Jurkat, Clone E6-1 (cell line): ENCODE results near the gene PNKD.

ENCODE experiments used
- DNase-seq: peaks from one replicate; pipeline ENCODE4 v3.0.0-alpha.2; 2011; ENCODE audit warnings: low read depth, low spot score
- H3K4me3 ChIP-seq: 2 replicates; pipeline ENCODE4 v1.5.1; 2011; ENCODE audit warnings: mild to moderate bottlenecking, low read length, control low read depth, moderate library complexity

The PNKD gene

GRCh38 chr2:218383892-218384519 is 113.7 kb downstream of the PNKD start:
- H3K4me3 ChIP-seq = no peak overlapping the region
- DNase-seq = no peak

GRCh38 chr2:218384975-218385374 is 114.7 kb downstream of the PNKD start:
- no peak overlapping the region for H3K4me3 ChIP-seq
- no peak for DNase-seq

GRCh38 chr2:218386505-218387368 is 116.4 kb downstream of the PNKD start:
- no peak for DNase-seq
- no peak overlapping the region for H3K4me3 ChIP-seq

GRCh38 chr2:218387369-218388194 is 117.3 kb downstream of the PNKD start:
- no peak overlapping the region for H3K4me3 ChIP-seq
- DNase-seq = no peak

DNA sequence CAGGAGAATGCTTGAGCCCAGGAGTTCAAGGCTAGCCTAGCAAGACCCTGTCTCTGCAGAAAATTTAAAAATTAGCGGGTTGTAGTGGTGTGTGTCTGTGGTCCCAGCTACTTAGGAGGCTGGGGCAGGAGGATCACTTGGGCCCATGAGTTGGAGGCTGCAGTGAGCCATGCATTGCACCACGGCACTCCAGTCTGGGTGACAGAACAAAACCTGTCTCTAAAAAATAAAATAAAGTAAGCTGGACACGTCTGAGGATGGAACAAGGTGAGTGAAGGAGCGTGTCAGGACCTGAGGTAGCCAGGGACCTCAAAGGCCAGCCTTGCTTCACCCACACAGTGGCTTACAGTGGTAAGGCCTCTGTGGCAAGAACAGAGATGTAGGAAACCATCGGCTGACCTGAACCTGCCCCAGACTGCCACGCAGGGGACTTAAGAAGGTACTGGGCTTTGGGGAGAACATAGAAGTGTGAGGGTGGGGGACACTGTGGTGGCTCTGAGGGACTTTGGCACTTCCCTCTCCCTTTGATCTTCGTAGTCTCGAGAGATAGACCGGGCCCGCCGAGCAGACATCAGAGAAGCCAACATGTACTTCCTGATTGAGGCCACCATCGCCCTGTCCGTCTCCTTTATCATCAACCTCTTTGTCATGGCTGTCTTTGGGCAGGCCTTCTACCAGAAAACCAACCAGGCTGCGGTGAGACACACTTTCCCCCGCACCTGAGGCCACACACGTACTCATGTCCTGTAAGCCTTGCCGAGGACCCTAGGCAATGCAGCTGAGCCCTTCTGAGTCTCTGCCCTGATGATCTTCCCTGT is 119.2 kb downstream of the PNKD start:
- no peak for DNase-seq
- no peak overlapping the region for H3K4me3 ChIP-seq

DNA sequence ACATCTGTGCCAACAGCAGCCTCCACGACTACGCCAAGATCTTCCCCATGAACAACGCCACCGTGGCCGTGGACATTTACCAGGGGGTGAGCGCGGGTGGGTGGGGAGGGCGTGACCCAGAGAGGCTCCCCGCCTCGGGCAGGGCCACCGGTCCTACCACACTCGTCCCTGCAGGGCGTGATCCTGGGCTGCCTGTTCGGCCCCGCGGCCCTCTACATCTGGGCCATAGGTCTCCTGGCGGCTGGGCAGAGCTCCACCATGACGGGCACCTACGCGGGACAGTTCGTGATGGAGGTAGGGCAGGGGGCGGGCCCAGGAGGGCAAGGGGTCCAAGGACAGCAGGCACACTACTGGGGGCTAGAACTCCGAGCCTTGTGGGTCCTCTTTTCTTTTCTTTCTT is 120.9 kb downstream of the PNKD start:
- H3K4me3 ChIP-seq = no peak overlapping the region
- no peak for DNase-seq

GRCh38 chr2:218392459-218392858 is 122.1 kb downstream of the PNKD start:
- DNase-seq = no peak
- no peak overlapping the region for H3K4me3 ChIP-seq

DNA sequence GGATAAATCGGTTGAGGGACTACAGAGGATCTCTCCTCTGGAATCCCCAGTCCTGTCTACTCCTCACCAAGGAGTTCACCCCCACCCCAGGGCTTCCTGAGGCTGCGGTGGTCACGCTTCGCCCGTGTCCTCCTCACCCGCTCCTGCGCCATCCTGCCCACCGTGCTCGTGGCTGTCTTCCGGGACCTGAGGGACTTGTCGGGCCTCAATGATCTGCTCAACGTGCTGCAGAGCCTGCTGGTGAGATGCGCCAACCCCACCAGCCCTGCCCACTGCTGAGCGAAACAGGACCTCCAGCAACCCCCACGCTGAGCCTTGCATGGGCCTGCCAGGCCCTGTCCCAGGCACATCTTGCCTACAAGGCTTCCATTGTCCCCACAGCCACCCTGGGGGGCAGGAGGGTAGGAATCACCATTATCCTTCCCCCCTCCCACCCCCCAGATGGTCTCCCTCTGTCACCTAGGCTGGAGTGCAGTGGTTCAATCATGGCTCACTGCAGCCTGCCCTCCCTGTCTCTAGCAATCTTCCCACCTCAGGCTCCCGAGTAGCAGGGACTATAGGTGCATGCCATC is 122.7 kb downstream of the PNKD start:
- no peak for DNase-seq
- no peak overlapping the region for H3K4me3 ChIP-seq

DNA sequence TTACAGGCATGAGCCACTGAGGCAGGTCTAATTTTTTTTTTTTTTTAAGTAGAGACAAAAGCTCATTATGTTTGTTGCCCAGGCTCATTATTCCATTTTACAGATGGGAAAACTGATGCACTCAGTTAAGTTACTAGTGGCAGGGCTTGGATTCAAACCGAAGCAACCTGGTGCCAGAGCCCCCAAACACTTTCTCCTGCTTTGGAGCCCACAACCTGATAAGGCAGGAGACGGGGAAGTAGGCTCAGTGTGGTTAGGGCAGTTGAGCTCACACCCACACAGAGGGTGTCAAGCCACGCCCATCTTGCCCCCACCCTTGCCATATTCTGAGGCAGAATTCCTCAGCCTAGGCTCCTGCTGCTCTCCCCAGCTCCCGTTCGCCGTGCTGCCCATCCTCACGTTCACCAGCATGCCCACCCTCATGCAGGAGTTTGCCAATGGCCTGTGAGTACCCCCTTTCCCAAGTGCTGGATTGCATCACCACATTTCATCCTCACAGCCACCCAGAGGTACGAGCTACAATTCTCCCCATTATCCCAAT is 123.5 kb downstream of the PNKD start:
- no peak overlapping the region for H3K4me3 ChIP-seq
- no peak for DNase-seq

GRCh38 chr2:218394298-218395089 is 124.2 kb downstream of the PNKD start:
- H3K4me3 ChIP-seq = no peak overlapping the region

GRCh38 chr2:218395090-218395444 is 124.7 kb downstream of the PNKD start:
- DNase-seq = no peak
- H3K4me3 ChIP-seq = no peak overlapping the region

More at GRCh38 chr2:218394298-218395089, 124.2 kb downstream of the PNKD start:
- no peak for DNase-seq

DNA sequence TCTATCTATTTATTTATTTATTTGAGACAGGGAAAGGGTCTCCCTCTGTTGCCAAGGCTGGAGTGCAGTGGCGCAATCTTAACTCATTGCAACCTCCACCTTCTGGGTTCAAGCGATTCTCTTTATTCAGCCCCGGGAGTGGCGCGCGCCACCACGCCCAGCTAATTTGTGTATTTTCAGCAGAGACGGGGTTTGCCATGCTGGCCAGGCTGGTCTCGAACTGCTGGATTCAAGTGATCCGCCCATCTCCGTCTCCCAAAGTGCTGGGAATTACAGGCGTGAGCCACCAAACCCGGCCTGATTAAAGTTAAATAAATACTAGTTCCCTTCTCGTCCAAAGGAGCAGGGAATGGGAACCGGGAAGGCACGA is 125.1 kb downstream of the PNKD start:
- peak overlapping the region; percentile 72 for H3K4me3 ChIP-seq
- DNase-seq = no peak

DNA sequence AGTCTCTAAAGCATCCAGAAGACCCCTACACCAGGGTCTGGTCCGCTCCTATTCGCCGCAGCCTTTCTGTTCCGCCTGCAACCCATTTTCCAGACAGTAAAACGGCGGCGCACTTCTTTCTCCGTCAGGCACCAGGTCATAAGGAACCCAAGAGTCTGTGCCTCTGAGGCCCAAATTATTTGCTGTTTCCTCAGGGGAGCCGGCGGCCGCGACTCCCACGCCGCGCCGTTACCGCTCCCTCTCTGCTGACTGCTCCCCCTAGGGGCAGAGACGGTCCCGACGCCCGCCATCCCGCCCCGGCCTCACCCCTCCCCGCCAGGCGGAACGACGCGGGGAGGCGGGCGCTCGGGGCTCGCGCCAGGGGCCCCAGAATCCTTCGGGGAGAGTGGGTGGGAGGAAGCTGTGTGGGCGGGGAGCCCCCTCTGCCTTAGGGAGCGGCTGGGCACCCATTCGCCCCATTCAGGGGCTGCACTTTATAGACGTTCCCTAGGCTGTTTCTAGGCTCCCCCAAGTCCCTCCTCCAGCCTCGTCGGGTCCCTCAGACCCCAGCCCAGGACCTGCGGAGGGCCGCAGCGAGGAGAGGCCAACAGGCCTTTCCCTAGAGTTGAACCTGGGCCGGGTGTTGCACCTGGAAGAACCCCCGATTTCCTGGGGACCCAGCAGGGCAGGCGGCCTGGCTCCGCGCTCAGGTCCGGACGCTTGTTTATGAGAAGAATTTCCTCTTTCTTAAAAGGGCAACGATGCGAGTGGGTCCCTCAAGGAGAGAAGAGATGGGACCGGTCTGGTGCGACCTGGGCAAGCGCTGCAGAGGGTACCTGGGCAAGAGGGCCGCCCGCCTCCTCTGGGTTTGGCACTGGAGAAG is 125.7 kb downstream of the PNKD start:
- peak overlapping the region; percentile 72 for H3K4me3 ChIP-seq
- DNase-seq = peak; percentile 96
